Measurements from ENCODE around the gene LENG9.

DNA sequence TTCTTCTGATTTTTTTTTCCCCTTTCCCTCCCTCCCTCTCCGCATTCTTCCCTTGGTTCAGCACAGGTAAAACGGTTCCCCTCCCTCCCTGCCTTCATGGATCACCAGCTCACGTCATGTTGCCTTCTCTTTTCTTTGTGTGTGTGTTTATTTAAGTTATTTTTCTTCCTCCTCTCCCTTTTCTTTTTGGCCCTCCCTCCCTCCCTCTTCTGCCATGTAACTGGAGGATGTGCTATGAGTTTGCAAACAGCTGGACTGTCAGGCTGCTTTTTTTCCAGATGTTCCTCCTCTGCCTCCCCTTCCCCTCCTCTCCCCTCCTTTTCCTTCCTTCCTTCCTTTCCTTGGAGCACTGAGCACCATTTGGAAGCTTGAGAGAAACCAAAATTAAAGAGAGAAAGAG is 2.0 kb downstream of the LENG9 start:
- TF ChIP-seq ZNF510 (tag by site-specific recombination; IDR thresholded peaks at IDR 0.05; ENCODE audit: insufficient replicate concordance) = no peak
- no peak for TF ChIP-seq CTCF (tag by site-specific recombination; IDR thresholded peaks at IDR 0.05)
- no peak for TF ChIP-seq ZNF433 (tag by site-specific recombination; IDR thresholded peaks at IDR 0.05; ENCODE audit: low read depth)
- TF ChIP-seq ZNF558 (tag by site-specific recombination; IDR thresholded peaks at IDR 0.05) = no peak
- no peak for TF ChIP-seq SALL2 (tag by site-specific recombination; IDR thresholded peaks at IDR 0.05; ENCODE audit: borderline replicate concordance)
- TF ChIP-seq, protein P1, sequence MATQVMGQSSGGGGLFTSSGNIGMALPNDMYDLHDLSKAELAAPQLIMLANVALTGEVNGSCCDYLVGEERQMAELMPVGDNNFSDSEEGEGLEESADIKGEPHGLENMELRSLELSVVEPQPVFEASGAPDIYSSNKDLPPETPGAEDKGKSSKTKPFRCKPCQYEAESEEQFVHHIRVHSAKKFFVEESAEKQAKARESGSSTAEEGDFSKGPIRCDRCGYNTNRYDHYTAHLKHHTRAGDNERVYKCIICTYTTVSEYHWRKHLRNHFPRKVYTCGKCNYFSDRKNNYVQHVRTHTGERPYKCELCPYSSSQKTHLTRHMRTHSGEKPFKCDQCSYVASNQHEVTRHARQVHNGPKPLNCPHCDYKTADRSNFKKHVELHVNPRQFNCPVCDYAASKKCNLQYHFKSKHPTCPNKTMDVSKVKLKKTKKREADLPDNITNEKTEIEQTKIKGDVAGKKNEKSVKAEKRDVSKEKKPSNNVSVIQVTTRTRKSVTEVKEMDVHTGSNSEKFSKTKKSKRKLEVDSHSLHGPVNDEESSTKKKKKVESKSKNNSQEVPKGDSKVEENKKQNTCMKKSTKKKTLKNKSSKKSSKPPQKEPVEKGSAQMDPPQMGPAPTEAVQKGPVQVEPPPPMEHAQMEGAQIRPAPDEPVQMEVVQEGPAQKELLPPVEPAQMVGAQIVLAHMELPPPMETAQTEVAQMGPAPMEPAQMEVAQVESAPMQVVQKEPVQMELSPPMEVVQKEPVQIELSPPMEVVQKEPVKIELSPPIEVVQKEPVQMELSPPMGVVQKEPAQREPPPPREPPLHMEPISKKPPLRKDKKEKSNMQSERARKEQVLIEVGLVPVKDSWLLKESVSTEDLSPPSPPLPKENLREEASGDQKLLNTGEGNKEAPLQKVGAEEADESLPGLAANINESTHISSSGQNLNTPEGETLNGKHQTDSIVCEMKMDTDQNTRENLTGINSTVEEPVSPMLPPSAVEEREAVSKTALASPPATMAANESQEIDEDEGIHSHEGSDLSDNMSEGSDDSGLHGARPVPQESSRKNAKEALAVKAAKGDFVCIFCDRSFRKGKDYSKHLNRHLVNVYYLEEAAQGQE (tag by site-specific recombination; IDR thresholded peaks at IDR 0.05) = no peak
